Neutrophil (primary cell): Measurements from ENCODE around the gene NOS3.

Experiments used
- H3K27ac ChIP-seq: fragments of 200-600 bp; sonication (generic); 2 replicates; pipeline ENCODE4 v1.5.1; 2016; ENCODE audit warnings: mild to moderate bottlenecking, moderate library complexity
- H3K27me3 ChIP-seq: fragments of 200-600 bp; sonication (generic); 2 replicates; pipeline ENCODE4 v1.6.0; 2016; ENCODE audit warnings: mild to moderate bottlenecking
- H3K36me3 ChIP-seq: fragments of 200-600 bp; sonication (generic); 2 replicates; pipeline ENCODE4 v1.5.1; 2017
- H3K4me1 ChIP-seq, 2 experiments: fragments of 200-600 bp in 1 of 2; sonication (generic) in 1 of 2; 1 replicate in 1 of 2; 2 replicates in 1 of 2; pipeline versions ENCODE4 v1.5.1 to v1.6.1; 2013 to 2016; ENCODE audit warnings: low read depth in 1 of 2, low read length in 1 of 2, mild to moderate bottlenecking in 1 of 2, moderate library complexity in 1 of 2; ENCODE audit not compliant: control insufficient read depth in 1 of 2, insufficient read depth in 1 of 2
- H3K4me3 ChIP-seq, 2 experiments: fragments of 200-600 bp in 1 of 2; sonication (generic) in 1 of 2; 1 replicate in 1 of 2; 2 replicates in 1 of 2; pipeline ENCODE4 v1.5.1; 2013 to 2016; ENCODE audit warnings: low read depth in 1 of 2, low read length in 1 of 2, mild to moderate bottlenecking in 1 of 2, moderate library complexity in 1 of 2
- H3K9me3 ChIP-seq: fragments of 200-600 bp; sonication (generic); 2 replicates; pipeline ENCODE4 v1.5.1; 2016
- TF ChIP-seq, protein P1 (sequence below): fragments of 200-600 bp; sonication (generic); IDR thresholded peaks from 2 replicates; pipeline ENCODE4 v1.5.1; 2016; ENCODE audit warnings: antibody characterized with exemption

NOS3 gene

DNA sequence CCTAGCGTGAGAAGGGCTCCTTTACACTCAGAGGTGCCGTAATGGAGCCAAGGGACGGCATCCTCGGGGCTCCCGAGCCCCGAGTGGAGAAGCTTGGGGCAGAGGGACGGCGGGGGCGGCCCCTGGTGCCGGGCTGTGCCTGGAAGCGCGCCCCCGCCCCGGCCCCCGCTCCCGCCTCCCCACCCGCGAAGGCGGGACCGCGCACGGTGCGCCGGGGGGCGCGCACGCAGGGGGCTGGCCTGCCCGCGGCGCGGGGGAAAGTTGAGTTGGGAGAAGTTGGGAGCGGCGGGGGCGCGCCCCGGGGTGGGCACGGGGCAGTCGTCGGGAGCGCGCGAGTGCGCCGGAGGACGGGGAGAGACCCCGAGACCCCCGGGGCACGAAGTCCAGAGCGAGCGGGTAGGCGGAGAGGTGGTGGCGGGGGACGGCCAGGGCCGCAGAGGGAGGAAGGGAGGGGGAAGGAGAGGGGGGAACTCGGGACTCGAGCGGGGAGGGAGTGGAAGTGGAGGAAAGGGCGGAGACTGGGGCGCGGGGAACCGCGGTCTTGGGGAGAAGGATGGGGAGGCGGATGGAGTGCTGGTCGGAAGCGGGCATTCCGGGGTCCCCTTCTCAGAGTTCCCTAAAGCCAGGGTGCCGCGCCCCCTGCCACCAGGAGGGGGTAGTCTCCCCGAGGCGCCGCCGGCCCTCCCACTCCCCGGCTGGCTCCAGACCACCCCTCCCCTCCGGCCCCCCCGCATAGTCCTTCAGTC lies 68.7 kb downstream of the NOS3 start, which contains the start of gene SLC4A2:
SLC4A2 (plus strand) TSS at position 223 of the 746 bp plus-strand sequence. CDS start 2,399 bp downstream, outside the sequence.
- H3K4me3 ChIP-seq, result peak within 1 kb of the TSS; percentile 69 to 88
- H3K4me1 ChIP-seq, result peaks cover 32 to 37% of the 10 kb centered on the region in 2 experiments
- H3K36me3 ChIP-seq, result peaks cover 8% of the 10 kb centered on the region
- H3K27ac ChIP-seq, result peak within 1 kb of the TSS; percentile 82
- H3K27me3 ChIP-seq, result no peaks in the 10 kb centered on the region
- TF ChIP-seq, protein P1, sequence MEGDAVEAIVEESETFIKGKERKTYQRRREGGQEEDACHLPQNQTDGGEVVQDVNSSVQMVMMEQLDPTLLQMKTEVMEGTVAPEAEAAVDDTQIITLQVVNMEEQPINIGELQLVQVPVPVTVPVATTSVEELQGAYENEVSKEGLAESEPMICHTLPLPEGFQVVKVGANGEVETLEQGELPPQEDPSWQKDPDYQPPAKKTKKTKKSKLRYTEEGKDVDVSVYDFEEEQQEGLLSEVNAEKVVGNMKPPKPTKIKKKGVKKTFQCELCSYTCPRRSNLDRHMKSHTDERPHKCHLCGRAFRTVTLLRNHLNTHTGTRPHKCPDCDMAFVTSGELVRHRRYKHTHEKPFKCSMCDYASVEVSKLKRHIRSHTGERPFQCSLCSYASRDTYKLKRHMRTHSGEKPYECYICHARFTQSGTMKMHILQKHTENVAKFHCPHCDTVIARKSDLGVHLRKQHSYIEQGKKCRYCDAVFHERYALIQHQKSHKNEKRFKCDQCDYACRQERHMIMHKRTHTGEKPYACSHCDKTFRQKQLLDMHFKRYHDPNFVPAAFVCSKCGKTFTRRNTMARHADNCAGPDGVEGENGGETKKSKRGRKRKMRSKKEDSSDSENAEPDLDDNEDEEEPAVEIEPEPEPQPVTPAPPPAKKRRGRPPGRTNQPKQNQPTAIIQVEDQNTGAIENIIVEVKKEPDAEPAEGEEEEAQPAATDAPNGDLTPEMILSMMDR, result peak; percentile 35
- H3K9me3 ChIP-seq, result no peaks in the 10 kb centered on the region

DNA sequence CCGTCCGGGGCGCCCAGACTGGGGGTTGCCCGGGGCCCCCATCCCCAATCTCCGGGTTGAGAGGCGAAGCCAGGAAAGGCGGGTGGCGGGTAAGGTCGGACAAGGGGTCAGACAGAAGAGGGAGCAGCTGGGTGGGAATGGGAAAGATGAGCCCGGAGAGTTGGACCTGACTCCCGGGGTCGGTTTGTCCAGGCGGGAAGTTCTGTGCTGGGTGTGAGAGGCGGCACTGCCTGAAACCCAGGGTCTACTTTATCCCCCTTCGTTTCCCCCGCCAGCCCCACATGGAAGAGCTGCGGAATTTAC lies 69.2 kb downstream of the NOS3 start:
- peak overlapping the region; percentile 82 for H3K27ac ChIP-seq
- peaks cover 13% of the 10 kb centered on the region for H3K36me3 ChIP-seq
- H3K27me3 ChIP-seq, result no peaks in the 10 kb centered on the region
- TF ChIP-seq, protein P1, result no peak
- peak overlapping the region; percentile 69 to 88 for H3K4me3 ChIP-seq
- H3K4me1 ChIP-seq, result peaks cover 32 to 37% of the 10 kb centered on the region in 2 experiments
- H3K9me3 ChIP-seq, result no peaks in the 10 kb centered on the region

DNA sequence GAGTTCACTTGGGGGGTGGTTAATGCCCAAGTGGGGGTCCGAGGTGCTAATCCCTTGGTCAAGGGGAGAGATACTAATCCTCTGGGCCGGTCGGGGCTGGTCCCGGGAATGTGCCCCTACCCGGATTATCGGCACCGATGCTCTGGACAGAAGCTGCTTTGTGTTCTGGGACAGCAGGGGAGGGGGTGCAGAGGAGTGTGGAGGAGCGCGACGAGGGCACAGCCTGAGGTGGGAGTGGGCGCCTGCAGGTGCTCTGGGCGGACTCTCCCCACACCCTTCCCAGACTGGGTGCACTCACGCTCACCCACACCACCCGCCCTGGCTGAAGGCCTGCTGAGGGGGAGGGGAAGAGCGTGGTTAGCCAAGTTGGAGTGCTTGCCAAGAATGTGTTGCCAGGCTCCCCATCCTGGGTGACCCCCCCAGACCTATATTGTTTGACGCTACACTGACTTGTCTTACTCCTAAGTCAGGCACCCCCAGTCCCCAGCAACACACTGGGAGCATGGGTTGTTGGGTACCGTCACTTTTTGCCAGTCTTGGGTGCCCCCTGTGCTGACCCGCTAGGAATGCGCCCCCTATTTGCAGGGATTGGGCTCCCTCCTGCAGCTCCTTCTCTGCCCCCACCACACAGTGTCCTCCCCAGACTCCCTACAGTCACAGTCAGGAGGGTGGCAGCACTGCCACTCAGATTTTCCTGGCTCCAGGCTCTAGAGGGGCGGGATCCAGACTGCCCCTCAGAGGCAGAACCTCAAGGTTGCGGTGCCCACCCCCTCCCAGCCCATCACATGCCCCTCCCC lies 69.8 kb downstream of the NOS3 start:
- Histone ChIP-seq H3K36me3 (peaks cover 18% of the 10 kb centered on the region), H3K4me3 (peak overlapping the region; percentile 69 to 88), H3K27ac (no peak overlapping the region), H3K9me3 (no peaks in the 10 kb centered on the region), H3K27me3 (no peaks in the 10 kb centered on the region), H3K4me1 (peaks cover 32 to 37% of the 10 kb centered on the region in 2 experiments)
- TF ChIP-seq, protein P1, result no peak

DNA sequence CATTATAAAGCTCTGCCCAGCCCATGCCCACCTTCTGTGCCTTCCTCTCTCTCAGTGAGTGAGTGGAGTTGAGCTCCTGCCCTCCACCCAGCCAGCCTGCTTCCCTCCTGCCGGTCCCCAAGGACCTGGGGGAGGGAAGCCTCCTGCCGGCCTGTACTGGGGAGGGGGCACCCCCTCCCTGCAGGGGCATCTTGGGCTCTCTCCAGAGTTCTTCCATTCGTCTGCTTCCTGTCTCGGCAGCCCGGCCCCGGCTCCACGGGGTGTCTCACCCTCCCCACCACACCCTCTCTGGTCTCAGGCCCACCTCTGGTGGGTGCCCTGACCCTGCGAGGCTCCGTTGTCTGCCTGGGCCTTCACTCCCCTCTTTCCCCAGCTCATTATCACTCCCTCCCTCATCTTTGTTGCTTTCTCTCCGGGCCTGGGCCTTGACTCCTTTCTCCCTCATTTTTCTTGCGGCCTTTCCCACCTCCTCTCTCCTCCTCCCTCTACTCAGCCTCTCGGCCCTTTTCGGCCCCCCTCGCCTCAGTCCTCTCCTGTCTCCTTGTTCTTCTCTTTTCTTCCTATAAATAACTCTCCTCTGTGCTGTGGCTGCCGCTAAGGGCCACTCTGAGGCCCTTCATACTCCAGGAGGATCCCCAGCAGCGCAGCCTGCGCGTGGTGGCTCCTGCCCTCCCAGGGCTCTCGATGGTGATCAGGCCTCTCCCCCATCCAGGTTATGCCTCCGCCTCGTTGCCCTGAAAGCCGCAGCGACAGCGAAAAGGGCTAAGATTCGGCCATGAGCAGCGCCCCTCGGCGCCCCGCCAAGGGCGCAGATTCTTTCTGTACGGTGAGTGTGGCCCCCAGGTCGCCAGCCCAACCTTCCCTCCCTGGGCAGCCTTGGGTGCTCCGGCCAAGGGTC lies 70.6 kb downstream of the NOS3 start:
- peaks cover 32 to 37% of the 10 kb centered on the region in 2 experiments for H3K4me1 ChIP-seq
- no peak overlapping the region for H3K27ac ChIP-seq
- H3K27me3 ChIP-seq, result no peaks in the 10 kb centered on the region
- peaks cover 27% of the 10 kb centered on the region for H3K36me3 ChIP-seq
- TF ChIP-seq, protein P1, result no peak
- H3K9me3 ChIP-seq, result no peaks in the 10 kb centered on the region
- H3K4me3 ChIP-seq, result no peak overlapping the region

DNA sequence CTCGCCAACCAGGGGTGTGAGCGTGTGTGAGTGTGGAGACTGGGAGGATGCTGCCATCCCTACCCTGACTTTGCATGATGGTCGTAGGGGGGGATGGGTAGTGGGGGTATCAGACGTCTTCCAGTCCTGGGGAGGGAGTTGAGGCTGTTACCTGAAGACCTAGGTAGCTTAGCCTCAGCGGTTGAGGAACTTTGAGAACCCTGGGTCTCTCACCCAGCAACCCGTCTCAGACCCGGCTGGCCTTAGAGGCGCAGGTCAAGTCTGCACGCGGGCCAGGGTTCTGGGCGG lies 71.2 kb downstream of the NOS3 start:
- Histone ChIP-seq H3K27me3 (no peaks in the 10 kb centered on the region), H3K36me3 (peaks cover 33% of the 10 kb centered on the region), H3K4me1 (peaks cover 29 to 33% of the 10 kb centered on the region in 2 experiments), H3K27ac (no peak overlapping the region), H3K9me3 (no peaks in the 10 kb centered on the region), H3K4me3 (no peak overlapping the region)
- TF ChIP-seq, protein P1, result no peak
